Measurements from ENCODE around the gene SUMO2. TPM values are rescaled to one million over a fixed set of nuclear protein-coding genes. Genes with fewer than 3 reads are reported as not detected.

Gene SUMO2
- total and polyA plus RNA-seq, 2 of the 13 experiments (the other 11 are each of a cell fraction or from before 2014, with no cell fraction given) = 337 to 553 TPM

- no peak for DNase-seq (ENCODE audit: low spot score)
- BruUV-seq (replicated peaks) = no TSS peak
- ATAC-seq = no peak
- Histone ChIP-seq H3K4me2 (ENCODE audit: low read depth, low read length) (no peak overlapping the region), H3K4me1 (ENCODE audit: insufficient read depth, low read length) (peaks cover 14% of the 10 kb centered on the region), H3K79me2 (ENCODE audit: insufficient read depth, low read length) (peaks cover 15% of the 10 kb centered on the region), H3K9me3 (ENCODE audit: low read length) (no peaks in the 10 kb centered on the region), H3K4me3 (replicated peaks in 1 of 3; ENCODE audit: insufficient read depth in 1 of 3, low read depth in 2 of 3, low read length in 3 of 3) (no peak overlapping the region), H2AFZ (ENCODE audit: low read length) (no peak overlapping the region), H3K27ac (ENCODE audit: extremely low read length, insufficient read depth, low read length) (no peak overlapping the region), H4K20me1 (ENCODE audit: insufficient read depth, low read length) (no peaks in the 10 kb centered on the region), H3K9ac (ENCODE audit: insufficient read depth, low read depth, low read length) (no peak overlapping the region), H3K36me3 (replicated peaks in 1 of 2; ENCODE audit: control insufficient read depth in 1 of 2, insufficient read depth in 2 of 2, low read length in 2 of 2) (peaks cover 42 to 84% of the 10 kb centered on the region in 2 experiments), H3K27me3 (ENCODE audit: control insufficient read depth in 1 of 2, insufficient read depth in 2 of 2, low read length in 2 of 2) (no peaks in the 10 kb centered on the region)
- WGBS (ENCODE audit: low lambda C conversion rate) = 96% methylated on average over 11 of the region's 11 CpGs
- ChIA-PET CTCF (ENCODE audit: low intra/inter-chr PET ratio, low total read pairs) (no interaction called here), POLR2A (interaction anchor here (1.3 to 1.8 kb wide), 2 partner anchors 10 to 13 kb away, joined by 5 to 6 read pairs; partner anchors contain the start of genes JPT1 and NT5C)
- intact Hi-C loops (cut with micrococcal nuclease; ENCODE audit: unreplicated experiment) = no loop called here
- in situ Hi-C loops (cut with HindIII; ENCODE audit: extremely low pct_ligation_motif_present, low pct_unique_long_range_greater_than_20kb) = no loop called here
- TF ChIP-seq RBFOX2 (IDR thresholded peaks at IDR 0.05; ENCODE audit: low read depth, low read length) (0 out of 2 replicates have a peak, but pooled peaks have one; percentile 26), SP2 (CRISPR knock-in tag; IDR thresholded peaks at IDR 0.05) (no peak)
- FAIRE-seq = no peak
These were observed 37.8 kb downstream of the SUMO2 start for GRCh38 chr17:75144816-75145512.

- ATAC-seq = no peak
- Histone ChIP-seq H3K27ac (ENCODE audit: extremely low read length, insufficient read depth, low read length) (no peak overlapping the region), H4K20me1 (ENCODE audit: insufficient read depth, low read length) (no peaks in the 10 kb centered on the region), H3K9me3 (ENCODE audit: low read length) (no peaks in the 10 kb centered on the region), H3K27me3 (ENCODE audit: control insufficient read depth in 1 of 2, insufficient read depth in 2 of 2, low read length in 2 of 2) (no peaks in the 10 kb centered on the region), H3K36me3 (replicated peaks in 1 of 2; ENCODE audit: control insufficient read depth in 1 of 2, insufficient read depth in 2 of 2, low read length in 2 of 2) (peaks cover 33 to 81% of the 10 kb centered on the region in 2 experiments), H3K4me3 (replicated peaks in 1 of 3; ENCODE audit: insufficient read depth in 1 of 3, low read depth in 2 of 3, low read length in 3 of 3) (no peak overlapping the region), H3K79me2 (ENCODE audit: insufficient read depth, low read length) (no peaks in the 10 kb centered on the region), H3K4me1 (ENCODE audit: insufficient read depth, low read length) (no peaks in the 10 kb centered on the region), H3K9ac (ENCODE audit: insufficient read depth, low read depth, low read length) (no peak overlapping the region), H3K4me2 (ENCODE audit: low read depth, low read length) (no peak overlapping the region), H2AFZ (ENCODE audit: low read length) (no peak overlapping the region)
- 96% methylated on average over 13 of the region's 13 CpGs for WGBS (ENCODE audit: low lambda C conversion rate)
- DNase-seq (ENCODE audit: low spot score) = no peak
- in situ Hi-C loops (cut with HindIII; ENCODE audit: extremely low pct_ligation_motif_present, low pct_unique_long_range_greater_than_20kb) (no loop called here), intact Hi-C loops (cut with micrococcal nuclease; ENCODE audit: unreplicated experiment) (no loop called here)
- ChIA-PET CTCF (ENCODE audit: low intra/inter-chr PET ratio, low total read pairs) (no interaction called here), POLR2A (interaction anchor here (1.3 kb wide), 1 partner anchor 11 kb away, joined by 4 read pairs; the partner anchor contains the start of gene NT5C)
- FAIRE-seq = peak; percentile 4
- 0 out of 2 replicates have a peak, but pooled peaks have one; percentile 69 for TF ChIP-seq PCBP1 (IDR thresholded peaks at IDR 0.05; ENCODE audit: borderline replicate concordance, low read depth, low read length)
- TF ChIP-seq HNRNPK (IDR thresholded peaks at IDR 0.05; ENCODE audit: low read depth, low read length, poor library complexity, severe bottlenecking) = peak; percentile 96
- peak; percentile 95 for TF ChIP-seq PCBP2 (optimal IDR thresholded peaks at IDR 0.05; ENCODE audit: low read depth, low read length, poor library complexity, severe bottlenecking)
- no peak for TF ChIP-seq RELA (CRISPR knock-in tag; IDR thresholded peaks at IDR 0.05)
- no TSS peak for BruUV-seq (replicated peaks)
These were observed 40.4 kb downstream of the SUMO2 start for GRCh38 chr17:75142236-75142971.

All from HepG2 (cell line).